NOMO-1 treated with dmso at 0.1 percent for 144 hours (cell line): ENCODE results near the gene PAX7.
"Not testable (repeated sequence)": the region's sequence is repeated elsewhere in the genome, so short reads cannot be mapped to it uniquely, and the experiment has no call there.

Source experiments
- DNase-seq: peaks from one replicate; lab custom pipeline; 2025; ENCODE audit not compliant: unreplicated experiment; lab: John Stamatoyannopoulos, UW

Gene PAX7

GRCh38 chr1:18630511-18631495 is at the start of gene PAX7:
Gene PAX7 (plus strand): TSS chr1:18630846. CDS start chr1:18631604, 758 bp downstream.
- DNase-seq = no peak

- DNase-seq = no peak
Observed at GRCh38 chr1:18581420-18581880, 49.2 kb upstream of the PAX7 start.

GRCh38 chr1:18582890-18583289 is 47.8 kb upstream of the PAX7 start:
- no peak for DNase-seq

GRCh38 chr1:18583326-18583941 is 47.2 kb upstream of the PAX7 start:
- no peak for DNase-seq

- DNase-seq = not testable (repeated sequence)
Observed at GRCh38 chr1:18586016-18586415, 44.6 kb upstream of the PAX7 start.

- DNase-seq = no peak
Observed at GRCh38 chr1:18588093-18588492, 42.6 kb upstream of the PAX7 start.

GRCh38 chr1:18592368-18592767 is 38.3 kb upstream of the PAX7 start:
- no peak for DNase-seq

GRCh38 chr1:18597160-18598042 is 33.2 kb upstream of the PAX7 start:
- DNase-seq = no peak

- no peak for DNase-seq
Observed at GRCh38 chr1:18599086-18599485, 31.6 kb upstream of the PAX7 start.

GRCh38 chr1:18599704-18600103 is 30.9 kb upstream of the PAX7 start:
- DNase-seq = no peak

- no peak for DNase-seq
Observed at GRCh38 chr1:18602533-18603211, 28.0 kb upstream of the PAX7 start.

- DNase-seq = no peak
Observed at GRCh38 chr1:18603212-18603852, 27.3 kb upstream of the PAX7 start.

- no peak for DNase-seq
Observed at GRCh38 chr1:18606443-18607288, 24.0 kb upstream of the PAX7 start.

- DNase-seq = no peak
Observed at GRCh38 chr1:18607289-18607760, 23.3 kb upstream of the PAX7 start.

- DNase-seq = no peak
Observed at GRCh38 chr1:18608534-18608933, 22.1 kb upstream of the PAX7 start.

- DNase-seq = no peak
Observed at GRCh38 chr1:18611311-18611710, 19.3 kb upstream of the PAX7 start.

GRCh38 chr1:18612073-18612472 is 18.6 kb upstream of the PAX7 start:
- no peak for DNase-seq

- DNase-seq = no peak
Observed at GRCh38 chr1:18614069-18614735, 16.4 kb upstream of the PAX7 start.
